Liver (tissue), 3 donors: Measurements from ENCODE around the gene PRELID3B.

Experiments used
- CTCF ChIP-seq: fragments of 150-350 bp; IDR thresholded peaks from 2 replicates; pipeline ENCODE4 v1.5.1; 2017; ENCODE audit warnings: improper control_type of control experiment, low read depth, low read length; ENCODE audit not compliant: missing input control
- HNF4G ChIP-seq: IDR thresholded peaks from 2 replicates; pipeline ENCODE4 v1.6.1; 2016; ENCODE audit warnings: antibody characterized with exemption
- JUND ChIP-seq, 2 donors: IDR thresholded peaks; 2 replicates each; pipeline ENCODE4 v1.6.1; 2016; ENCODE audit warnings: antibody characterized with exemption in 2 of 2
- TAF1 ChIP-seq: conservative IDR thresholded peaks from 2 replicates; pipeline ENCODE4 v1.6.1; 2016; ENCODE audit warnings: antibody characterized with exemption, mild to moderate bottlenecking
- donor health status: healthy.
- donor health status: healthy.

- TF ChIP-seq HNF4G (no peak), CTCF (no peak), TAF1 (no peak), JUND (IDR thresholded peaks at IDR 0.05) (no peak)
Observed at GRCh38 chr20:59030911-59031563, 11.5 kb downstream of the PRELID3B start.
